ENCODE results near the gene APOBEC3H. TPM values are rescaled to one million over a fixed set of nuclear protein-coding genes. Genes with fewer than 3 reads are reported as not detected.
A peak's percentile ranks its signal among the peaks of the same experiment; 100 is the strongest.
"Not testable (repeated sequence)": the region's sequence is repeated elsewhere in the genome, so short reads cannot be mapped to it uniquely, and the experiment has no call there.

Gene APOBEC3H
- total RNA-seq, 1 donor: not detected

- no peak for DNase-seq (ENCODE audit: low read depth)
- H3K4me3 ChIP-seq (ENCODE audit: low read depth, low read length): no peak overlapping the region
- TF ChIP-seq CTCF (IDR thresholded peaks at IDR 0.05; ENCODE audit: insufficient read depth, low read depth, low read length): no peak
Measured at GRCh38 chr22:39070186-39070585, 26.9 kb upstream of the APOBEC3H start.

GRCh38 chr22:39072581-39072981 lies 24.5 kb upstream of the APOBEC3H start:
- DNase-seq (ENCODE audit: low read depth); H3K4me3 ChIP-seq (ENCODE audit: low read depth, low read length): not testable (repeated sequence)

- H3K4me3 ChIP-seq (ENCODE audit: low read depth, low read length): no peak overlapping the region
- TF ChIP-seq CTCF (IDR thresholded peaks at IDR 0.05; ENCODE audit: insufficient read depth, low read depth, low read length): no peak
- no peak for DNase-seq (ENCODE audit: low read depth)
Measured at GRCh38 chr22:39073981-39074380, 23.1 kb upstream of the APOBEC3H start.

- DNase-seq (ENCODE audit: low read depth); H3K4me3 ChIP-seq (ENCODE audit: low read depth, low read length): not testable (repeated sequence)
Measured at GRCh38 chr22:39076155-39077025, 20.7 kb upstream of the APOBEC3H start.

GRCh38 chr22:39077026-39077840 lies 19.8 kb upstream of the APOBEC3H start, which contains the start of gene APOBEC3G:
APOBEC3G (plus strand) TSS chr22:39077275; CDS start chr22:39077362, 87 bp downstream.
- peak; percentile 81 for DNase-seq (ENCODE audit: low read depth)
- H3K4me3 ChIP-seq (ENCODE audit: low read depth, low read length): peak within 1 kb of the TSS; percentile 71

GRCh38 chr22:39077912-39078311 lies 19.1 kb upstream of the APOBEC3H start:
- H3K4me3 ChIP-seq (ENCODE audit: low read depth, low read length): peak overlapping the region; percentile 71
- DNase-seq (ENCODE audit: low read depth): not testable (repeated sequence)

GRCh38 chr22:39078329-39078728 lies 18.7 kb upstream of the APOBEC3H start:
- DNase-seq (ENCODE audit: low read depth): no peak
- H3K4me3 ChIP-seq (ENCODE audit: low read depth, low read length): no peak overlapping the region
- TF ChIP-seq CTCF (IDR thresholded peaks at IDR 0.05; ENCODE audit: insufficient read depth, low read depth, low read length): no peak

- not testable (repeated sequence) for DNase-seq (ENCODE audit: low read depth)
Measured at GRCh38 chr22:39079054-39079637, 17.9 kb upstream of the APOBEC3H start.

GRCh38 chr22:39080052-39080762 lies 16.8 kb upstream of the APOBEC3H start:
- TF ChIP-seq CTCF (IDR thresholded peaks at IDR 0.05; ENCODE audit: insufficient read depth, low read depth, low read length): no peak
- H3K4me3 ChIP-seq (ENCODE audit: low read depth, low read length): no peak overlapping the region
- DNase-seq (ENCODE audit: low read depth): no peak

More at GRCh38 chr22:39079054-39079637, 17.9 kb upstream of the APOBEC3H start:
- H3K4me3 ChIP-seq (ENCODE audit: low read depth, low read length): not testable (repeated sequence)
